ENCODE data around the gene GZMA.
"Not testable (repeated sequence)": the region's sequence is repeated elsewhere in the genome, so short reads cannot be mapped to it uniquely, and the experiment has no call there.

GZMA gene

DNA sequence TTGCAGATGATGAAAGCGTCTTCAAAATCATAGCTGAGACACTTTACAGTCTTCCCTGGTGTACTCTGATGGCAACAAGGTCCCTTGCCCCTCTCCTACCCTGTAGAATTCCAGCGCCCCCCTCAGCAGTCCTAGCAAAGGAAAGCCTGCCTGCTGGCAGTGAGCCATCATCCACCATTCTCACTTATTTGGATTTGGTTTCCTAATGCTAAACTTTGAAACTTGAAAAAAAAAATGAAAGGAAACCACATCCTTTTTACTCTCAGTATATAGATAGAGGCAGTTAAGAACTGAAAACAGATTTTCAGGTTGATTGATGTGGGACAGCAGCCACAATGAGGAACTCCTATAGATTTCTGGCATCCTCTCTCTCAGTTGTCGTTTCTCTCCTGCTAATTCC lies at the start of gene GZMA:
Gene GZMA (plus strand): TSS at position 299 of the 400 bp plus-strand sequence. CDS start 37 bp downstream, at position 336.
- peak; percentile 52 for DNase-seq

DNA sequence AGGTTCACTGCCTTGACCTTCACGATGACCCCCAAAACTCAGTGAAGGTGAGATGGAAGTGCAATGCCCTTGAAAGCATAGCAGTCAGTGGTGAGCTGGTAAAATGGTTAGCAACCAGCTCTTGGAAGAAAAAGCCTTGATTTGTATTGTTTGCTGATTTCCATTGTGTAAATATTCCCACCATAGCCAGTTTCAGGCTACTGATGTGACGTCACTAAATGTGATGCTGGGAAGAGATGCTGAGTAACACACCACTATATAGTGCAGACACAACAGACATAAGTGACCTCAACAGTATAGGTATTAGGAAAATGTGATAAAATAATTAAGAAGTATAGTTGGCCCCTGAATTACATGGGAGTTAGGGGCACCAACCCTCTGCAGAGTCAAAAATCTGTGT lies 47.3 kb upstream of the GZMA start:
- no peak for DNase-seq

GRCh38 chr5:55062039-55062779 lies 40.2 kb upstream of the GZMA start:
- peak; percentile 62 for DNase-seq

DNA sequence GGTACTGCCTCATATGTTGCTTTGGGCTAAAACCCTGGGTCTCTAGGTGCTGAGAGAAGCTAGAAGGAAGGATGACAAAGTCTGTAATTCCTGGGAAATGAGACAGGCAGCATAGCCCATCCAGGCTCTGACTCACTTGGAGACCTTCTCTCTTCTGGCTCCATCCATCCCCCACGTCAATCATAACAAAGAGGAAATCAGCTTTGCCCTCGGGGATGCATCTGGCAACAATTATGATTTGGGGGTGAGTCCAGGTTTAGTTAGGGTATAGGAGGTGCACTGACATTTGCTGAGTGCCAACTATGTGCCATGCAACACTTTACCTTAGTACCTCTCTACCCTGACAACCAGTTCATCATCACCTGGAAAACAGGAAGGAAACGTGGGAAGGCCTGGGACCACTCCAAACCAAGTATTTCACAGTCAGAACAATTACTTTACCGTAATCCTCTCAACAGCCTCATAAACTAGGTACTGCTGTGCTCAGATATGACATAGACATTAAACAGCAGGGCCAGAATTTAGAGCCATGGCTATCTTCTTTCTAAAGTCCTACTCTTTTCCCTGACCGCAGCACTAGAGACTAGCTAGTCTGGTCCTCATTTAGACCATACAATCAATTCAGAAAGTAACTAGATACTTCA lies 39.1 kb upstream of the GZMA start:
- DNase-seq: no peak

DNA sequence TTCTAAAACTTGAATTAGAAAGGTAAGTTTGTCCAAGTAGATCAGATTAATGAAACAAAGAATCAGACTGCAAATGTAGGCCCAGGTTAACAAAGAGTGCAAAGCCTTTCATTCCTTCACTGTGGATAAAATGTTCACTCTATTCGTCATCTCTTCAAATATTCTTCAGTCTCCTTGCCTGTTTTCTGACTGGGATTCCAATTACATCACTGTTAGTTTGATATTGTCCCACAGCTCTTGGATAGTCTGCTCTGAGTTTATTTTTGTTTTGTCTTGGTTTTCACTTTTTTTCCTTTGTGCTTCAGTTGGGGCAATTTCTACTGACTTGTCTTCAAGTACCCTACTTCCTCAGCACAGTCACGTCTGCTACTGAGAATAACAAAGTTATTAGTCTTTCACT lies 38.5 kb upstream of the GZMA start:
- DNase-seq: no peak

GRCh38 chr5:55064523-55064922 lies 37.9 kb upstream of the GZMA start:
- no peak for DNase-seq

- DNase-seq: no peak
These were observed 36.2 kb upstream of the GZMA start for GRCh38 chr5:55066277-55066676.

- DNase-seq: no peak
These were observed 31.5 kb upstream of the GZMA start for GRCh38 chr5:55070968-55071367.

- no peak for DNase-seq
These were observed 31.0 kb upstream of the GZMA start for GRCh38 chr5:55071413-55071812.

DNA sequence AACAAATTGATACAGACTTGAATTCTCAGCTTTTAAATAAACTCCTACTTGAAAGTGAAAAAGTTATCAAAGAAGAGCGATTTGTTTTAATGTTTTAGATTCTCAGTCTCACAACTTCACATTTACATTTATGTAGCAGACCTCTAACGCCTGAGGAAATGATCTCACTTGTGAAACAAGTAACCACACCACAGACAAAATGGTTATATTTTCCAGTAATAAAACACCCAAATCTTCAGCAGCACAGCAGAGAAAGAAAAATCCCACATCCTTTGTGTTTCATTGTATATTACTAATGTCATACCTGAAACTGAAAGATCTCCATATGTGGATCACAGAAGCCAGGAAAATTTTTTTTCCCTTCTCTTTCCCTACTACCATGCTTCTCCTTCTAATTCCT lies 29.8 kb upstream of the GZMA start:
- DNase-seq: peak; percentile 65

DNA sequence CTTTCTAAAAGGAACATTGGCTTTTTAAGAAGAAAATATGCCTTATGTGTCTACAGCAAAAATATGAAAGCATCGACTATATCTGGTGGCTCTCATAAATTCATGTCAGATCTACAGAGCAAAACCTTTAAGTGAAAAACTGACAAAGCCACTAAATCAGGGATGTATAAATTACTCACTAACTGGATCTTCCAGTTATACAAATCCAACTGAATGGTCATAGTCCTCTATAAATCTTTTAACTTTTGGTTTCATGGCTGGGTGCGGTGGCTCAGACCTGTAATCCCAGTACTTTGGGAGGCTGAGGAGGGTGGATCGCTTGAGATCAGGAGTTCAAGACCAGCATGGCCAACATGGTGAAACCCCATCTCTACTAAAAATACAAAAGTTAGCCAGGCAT lies 29.2 kb upstream of the GZMA start:
- DNase-seq: no peak

DNA sequence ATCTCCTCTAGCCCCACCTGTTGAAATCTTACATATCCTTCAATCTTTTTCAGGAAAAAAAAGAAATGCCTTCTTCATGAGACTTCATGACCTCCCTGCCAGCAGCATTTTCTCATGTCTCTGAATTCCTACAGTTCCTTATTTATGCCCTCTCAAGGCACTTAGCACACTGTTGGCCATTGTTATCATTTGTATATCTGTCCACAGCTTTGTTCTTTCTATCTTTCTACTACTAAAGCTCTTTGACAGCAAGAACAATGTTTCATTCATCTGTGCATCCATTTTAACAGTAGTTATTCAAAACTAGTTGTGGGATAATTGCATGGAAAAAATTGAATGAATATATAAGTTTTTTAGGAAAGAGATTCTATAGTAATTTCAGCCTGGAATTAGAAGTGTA lies 20.9 kb upstream of the GZMA start:
- no peak for DNase-seq

DNA sequence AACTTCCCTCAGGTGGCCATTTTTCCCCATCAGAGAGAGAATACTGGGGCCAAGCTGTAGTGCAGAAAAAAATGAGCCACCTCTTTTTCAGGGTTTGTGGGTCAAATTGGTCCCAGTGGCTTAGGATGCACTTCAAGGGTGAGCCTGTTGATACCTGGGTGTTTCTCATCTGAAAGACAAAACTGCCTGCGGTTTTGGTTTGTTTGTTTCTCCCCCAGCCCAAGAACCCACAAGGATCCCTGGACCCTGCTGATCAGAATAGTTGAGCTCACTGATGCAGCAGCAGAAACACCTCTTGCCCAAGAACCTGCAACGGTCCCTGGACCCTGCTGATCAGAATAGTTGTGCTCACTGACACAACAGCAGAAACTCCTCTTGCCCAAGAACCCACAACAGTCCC lies 13.1 kb upstream of the GZMA start:
- not testable (repeated sequence) for DNase-seq

GRCh38 chr5:55091011-55091410 lies 11.4 kb upstream of the GZMA start:
- not testable (repeated sequence) for DNase-seq

GRCh38 chr5:55096182-55096581 lies 6.3 kb upstream of the GZMA start:
- DNase-seq: peak; percentile 41

- peak; percentile 49 for DNase-seq
These were observed 5.6 kb upstream of the GZMA start for GRCh38 chr5:55096861-55097260.

GRCh38 chr5:55101148-55101547 lies 1.3 kb upstream of the GZMA start:
- not testable (repeated sequence) for DNase-seq

- DNase-seq: peak; percentile 46
These were observed 730 bp upstream of the GZMA start for GRCh38 chr5:55101556-55102276.

DNA sequence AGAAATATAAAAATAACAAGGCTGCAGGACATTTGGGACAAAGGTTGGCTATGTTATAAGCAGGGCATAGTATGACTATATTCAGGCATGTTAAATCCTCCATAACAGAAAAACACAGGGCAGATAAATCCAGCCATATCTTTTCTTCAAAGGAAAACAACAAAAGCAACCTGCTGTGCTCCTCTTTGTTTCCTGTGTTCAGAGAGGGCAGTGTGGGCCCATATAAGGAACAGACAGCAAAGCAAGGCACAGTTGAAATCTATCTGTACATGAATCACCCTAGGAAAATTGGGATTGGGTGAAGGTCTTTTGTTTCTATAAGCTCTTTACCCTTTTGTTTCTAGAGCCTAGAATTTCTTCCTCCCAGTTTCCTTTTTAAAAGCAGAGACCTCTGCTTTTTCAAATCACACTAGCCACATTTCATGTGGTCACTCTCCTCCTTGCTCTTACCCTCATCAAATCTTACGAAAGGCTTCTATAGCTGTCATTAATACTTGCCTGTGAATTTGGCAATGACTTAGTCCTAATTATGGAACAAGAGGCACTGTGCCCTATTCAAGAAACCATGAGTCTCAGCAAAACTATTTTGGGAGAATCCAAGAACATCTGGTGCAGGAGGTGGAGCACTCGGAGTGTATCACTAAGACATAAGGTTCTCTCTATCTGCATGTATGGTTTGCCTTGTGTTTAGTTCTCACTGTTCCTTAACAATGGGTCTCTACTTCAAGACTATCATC lies 1.8 kb downstream of the GZMA start:
- DNase-seq: no peak

- DNase-seq: no peak
These were observed 2.7 kb downstream of the GZMA start for GRCh38 chr5:55104946-55105701.

DNA sequence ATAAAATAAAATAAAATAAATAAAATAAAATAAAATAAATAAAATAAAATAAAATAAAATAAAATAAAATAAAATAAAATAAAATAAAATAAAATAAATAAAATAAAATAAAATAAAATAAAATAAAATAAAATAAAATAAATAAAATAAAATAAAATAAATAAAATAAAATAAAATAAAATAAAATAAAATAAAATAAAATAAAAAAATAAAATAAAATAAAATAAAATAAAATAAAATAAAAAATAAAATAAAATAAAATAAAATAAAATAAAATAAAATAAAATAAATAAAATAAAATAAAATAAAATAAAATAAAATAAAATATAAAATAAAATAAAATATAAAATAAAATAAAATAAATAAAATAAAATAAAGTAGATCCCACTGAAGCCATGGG lies 3.5 kb downstream of the GZMA start:
- DNase-seq: not testable (repeated sequence)

DNA sequence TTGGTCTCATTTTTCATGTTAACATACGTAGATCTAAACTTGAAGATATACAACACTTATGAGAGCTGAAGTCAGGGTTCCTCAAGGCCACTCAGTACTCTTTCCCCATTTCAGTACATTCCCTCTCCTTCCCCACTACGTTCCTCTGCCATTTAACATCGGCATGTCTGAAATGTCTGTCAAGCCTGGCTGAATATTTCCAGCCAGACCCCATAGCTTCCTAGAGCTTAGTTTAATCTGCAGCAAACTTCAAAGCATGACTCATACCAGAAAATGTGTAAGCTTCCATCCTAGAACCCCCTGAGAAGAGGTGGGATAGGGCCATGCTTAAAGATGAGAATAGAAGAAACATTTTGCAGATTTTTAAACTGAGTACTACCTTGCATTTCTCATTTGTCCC lies 6.2 kb downstream of the GZMA start:
- DNase-seq: no peak

GRCh38 chr5:55110217-55110616 lies 7.8 kb downstream of the GZMA start:
- no peak for DNase-seq
